Erythroblast (primary cell): Measurements from ENCODE around the gene GNAI2.

Source experiments
- GATA1 ChIP-seq: IDR thresholded peaks from 2 replicates; pipeline ENCODE4 v1.6.1; 2011; ENCODE audit warnings: low read depth, mild to moderate bottlenecking, control low read depth, low read length, moderate library complexity
- POLR2A ChIP-seq: IDR thresholded peaks from 2 replicates; pipeline ENCODE4 v1.6.1; 2011; ENCODE audit warnings: mild to moderate bottlenecking, low read length

GRCh38 chr3:50202353-50203112 lies 33.5 kb upstream of the GNAI2 start:
- no peak for TF ChIP-seq POLR2A
- TF ChIP-seq GATA1: no peak
